Endodermal cell (in vitro differentiated cells): Measurements from ENCODE around the gene CNTFR. TPM values are rescaled to one million over a fixed set of nuclear protein-coding genes. Genes with fewer than 3 reads are reported as not detected.

Experiments used
- DNase-seq: peaks from one replicate; pipeline ENCODE4 v3.0.0-alpha.2; 2017
- H3K27ac ChIP-seq: 2 replicates; pipeline ENCODE4 v1.5.1; 2013; ENCODE audit warnings: mild to moderate bottlenecking, low read depth, low read length, moderate library complexity
- H3K27me3 ChIP-seq: 2 replicates; pipeline ENCODE4 v1.6.1; 2013; ENCODE audit warnings: mild to moderate bottlenecking, low read length, moderate library complexity; ENCODE audit not compliant: insufficient read depth, control insufficient read depth, poor library complexity, severe bottlenecking
- H3K36me3 ChIP-seq: 2 replicates; pipeline ENCODE4 v1.7.0; 2013; ENCODE audit warnings: mild to moderate bottlenecking, low read length, moderate library complexity; ENCODE audit not compliant: control insufficient read depth, insufficient read depth
- H3K4me1 ChIP-seq: one replicate; pipeline ENCODE4 v1.7.0; 2013; ENCODE audit warnings: low read length; ENCODE audit not compliant: control insufficient read depth, insufficient read depth
- H3K4me3 ChIP-seq: 2 replicates; pipeline ENCODE4 v1.5.1; 2013; ENCODE audit warnings: mild to moderate bottlenecking, low read length, moderate library complexity
- H3K9ac ChIP-seq: 2 replicates; pipeline ENCODE4 v1.6.1; 2013; ENCODE audit warnings: mild to moderate bottlenecking, low read length, moderate library complexity; ENCODE audit not compliant: poor library complexity, severe bottlenecking; ENCODE audit errors: extremely low read depth
- H3K9me3 ChIP-seq: 2 replicates; pipeline ENCODE4 v1.6.1; 2013; ENCODE audit warnings: mild to moderate bottlenecking, low read length, moderate library complexity; ENCODE audit not compliant: control insufficient read depth
- H3K27ac Mint-ChIP-seq: 2 replicates; pipeline ENCODE4 v1.8.0; 2020; ENCODE audit warnings: mixed read lengths
- H3K27me3 Mint-ChIP-seq: 2 replicates; pipeline ENCODE4 v1.8.0; 2021; ENCODE audit warnings: mild to moderate bottlenecking, mixed read lengths; ENCODE audit not compliant: insufficient read depth
- H3K36me3 Mint-ChIP-seq: 2 replicates; pipeline ENCODE4 v1.8.0; 2020; ENCODE audit warnings: low read depth, mixed read lengths
- H3K4me1 Mint-ChIP-seq: 2 replicates; pipeline ENCODE4 v1.8.0; 2020; ENCODE audit warnings: mixed read lengths
- H3K4me3 Mint-ChIP-seq: 2 replicates; pipeline ENCODE4 v1.8.0; 2020; ENCODE audit warnings: mild to moderate bottlenecking, moderate library complexity, mixed read lengths
- H3K9me3 Mint-ChIP-seq: 2 replicates; pipeline ENCODE4 v1.8.0; 2020; ENCODE audit warnings: mild to moderate bottlenecking, mixed read lengths
- WGBS, 2 experiments: methylation state at CpG; one replicate each; pipeline versions ENCODE4 v1.1.5 to v1.1.7; 2013; ENCODE audit warnings: missing lambda C conversion rate in 2 of 2, mixed read lengths in 1 of 2; ENCODE audit not compliant: insufficient coverage in 1 of 2, insufficient read length in 1 of 2; 5-methylcytosine and 5-hydroxymethylcytosine counted together
- total RNA-seq, 2 donors: library from RNA; stranded (reverse); fragmentation: NEBNext Ultra II Directional in 1 of 2; extraction: Animal tissue kit (Norgen Biotek cat#: 25700) in 1 of 2; gene quantifications; 2 replicates in 1 of 2; 3 replicates in 1 of 2; pipeline ENCODE4 v1.2.1, GENCODE V29; 2021
- TF ChIP-seq, protein P1 (sequence below): fragments of 200-600 bp; sonication (generic); conservative IDR thresholded peaks from 2 replicates; pipeline ENCODE4 v1.5.0; 2021; ENCODE audit warnings: antibody characterized with exemption, mild to moderate bottlenecking

Gene CNTFR
- total RNA-seq, 2 donors from 2014 or later = 0.53 to 1.6 TPM

DNA sequence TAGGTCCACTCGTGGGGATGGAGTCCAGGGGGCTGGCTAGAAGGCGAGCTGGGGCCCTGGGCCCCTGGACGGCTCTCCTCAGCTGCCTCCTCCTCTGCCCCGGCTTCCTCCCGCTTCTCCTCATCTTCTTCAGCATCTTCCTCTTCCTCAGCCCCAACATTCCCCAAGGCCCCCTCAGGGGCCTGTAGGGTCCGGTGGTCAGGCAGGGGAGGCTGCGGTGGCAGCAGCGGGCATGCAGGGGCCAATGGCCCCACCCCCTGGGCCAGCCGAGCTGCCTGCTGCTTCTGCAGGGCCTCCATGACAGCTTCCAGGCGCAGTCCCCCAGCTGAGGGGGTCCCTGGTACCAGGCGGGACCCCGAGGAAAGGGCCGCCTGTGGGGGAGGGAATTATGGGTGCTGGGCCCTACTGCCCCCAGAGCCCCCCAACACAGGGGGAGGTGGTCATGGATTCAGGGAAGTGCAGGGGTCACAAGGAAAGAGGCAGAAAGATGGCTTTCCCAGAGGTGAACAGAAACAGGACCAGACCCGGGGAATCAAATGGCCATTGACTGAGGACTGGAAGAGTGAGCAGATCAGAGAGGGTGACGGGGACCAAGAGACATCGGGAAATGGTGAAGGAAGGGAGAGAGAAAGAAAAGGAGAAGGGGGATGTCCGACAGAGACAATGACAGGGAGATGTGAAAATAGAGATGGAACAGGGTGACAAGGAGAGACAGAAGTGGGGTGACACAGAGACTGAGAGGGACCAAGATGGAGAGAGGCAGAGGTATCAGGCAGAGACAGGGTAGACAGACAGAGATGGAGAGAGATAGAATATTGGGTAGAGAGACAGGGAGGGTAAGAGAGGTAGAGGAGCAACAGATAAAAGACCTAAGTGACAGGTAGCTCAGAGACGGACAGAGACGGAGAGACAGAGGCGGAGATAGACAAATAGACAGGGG, 38.5 kb upstream of the CNTFR start:
- H3K9ac ChIP-seq = no peak overlapping the region
- no peaks in the 10 kb centered on the region for H3K9me3 Mint-ChIP-seq
- TF ChIP-seq, protein P1, sequence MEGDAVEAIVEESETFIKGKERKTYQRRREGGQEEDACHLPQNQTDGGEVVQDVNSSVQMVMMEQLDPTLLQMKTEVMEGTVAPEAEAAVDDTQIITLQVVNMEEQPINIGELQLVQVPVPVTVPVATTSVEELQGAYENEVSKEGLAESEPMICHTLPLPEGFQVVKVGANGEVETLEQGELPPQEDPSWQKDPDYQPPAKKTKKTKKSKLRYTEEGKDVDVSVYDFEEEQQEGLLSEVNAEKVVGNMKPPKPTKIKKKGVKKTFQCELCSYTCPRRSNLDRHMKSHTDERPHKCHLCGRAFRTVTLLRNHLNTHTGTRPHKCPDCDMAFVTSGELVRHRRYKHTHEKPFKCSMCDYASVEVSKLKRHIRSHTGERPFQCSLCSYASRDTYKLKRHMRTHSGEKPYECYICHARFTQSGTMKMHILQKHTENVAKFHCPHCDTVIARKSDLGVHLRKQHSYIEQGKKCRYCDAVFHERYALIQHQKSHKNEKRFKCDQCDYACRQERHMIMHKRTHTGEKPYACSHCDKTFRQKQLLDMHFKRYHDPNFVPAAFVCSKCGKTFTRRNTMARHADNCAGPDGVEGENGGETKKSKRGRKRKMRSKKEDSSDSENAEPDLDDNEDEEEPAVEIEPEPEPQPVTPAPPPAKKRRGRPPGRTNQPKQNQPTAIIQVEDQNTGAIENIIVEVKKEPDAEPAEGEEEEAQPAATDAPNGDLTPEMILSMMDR = no peak

DNA sequence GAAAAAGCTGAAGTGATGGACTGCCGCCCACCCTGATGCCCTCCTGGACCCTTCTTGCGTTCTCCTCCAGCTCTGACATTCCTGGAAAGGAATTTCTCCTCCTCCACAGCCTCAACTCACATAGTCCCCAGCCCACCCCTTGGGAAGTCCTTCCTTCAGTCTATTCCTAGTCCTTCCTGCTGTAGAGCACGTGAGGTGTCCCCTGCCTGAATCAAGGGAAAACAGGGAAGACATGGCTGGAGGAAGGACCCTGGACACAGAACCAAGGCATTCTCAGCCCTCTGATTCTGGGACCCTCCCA, 35.6 kb upstream of the CNTFR start:
- H3K4me1 ChIP-seq = peaks cover 7% of the 10 kb centered on the region
- WGBS, 2 experiments = 65 to 77% methylated on average over 2 to 3 of the region's 3 CpGs
- TF ChIP-seq, protein P1 = no peak
- no peak overlapping the region for H3K27ac ChIP-seq
- H3K27me3 ChIP-seq = peaks cover 60% of the 10 kb centered on the region
- H3K36me3 Mint-ChIP-seq = no peaks in the 10 kb centered on the region
- H3K36me3 ChIP-seq = no peaks in the 10 kb centered on the region
- no peaks in the 10 kb centered on the region for H3K9me3 Mint-ChIP-seq
- H3K4me3 ChIP-seq = no peak overlapping the region
- H3K9me3 ChIP-seq = no peaks in the 10 kb centered on the region
- H3K9ac ChIP-seq = no peak overlapping the region
- DNase-seq = no peak
- H3K27me3 Mint-ChIP-seq = peaks cover 89% of the 10 kb centered on the region
- peak overlapping the region; percentile 42 for H3K4me3 Mint-ChIP-seq
- no peak overlapping the region for H3K27ac Mint-ChIP-seq
- peaks cover 21% of the 10 kb centered on the region for H3K4me1 Mint-ChIP-seq

More for the DNA sequence above, 38.5 kb upstream of the CNTFR start:
- no peak for DNase-seq
- H3K27ac Mint-ChIP-seq = no peak overlapping the region
- WGBS, 2 experiments = 54 to 67% methylated on average over 9 to 20 of the region's 20 CpGs
- H3K4me1 ChIP-seq = peaks cover 7% of the 10 kb centered on the region
- H3K36me3 Mint-ChIP-seq = no peaks in the 10 kb centered on the region
- peaks cover 92% of the 10 kb centered on the region for H3K27me3 Mint-ChIP-seq
- peaks cover 71% of the 10 kb centered on the region for H3K27me3 ChIP-seq
- H3K9me3 ChIP-seq = no peaks in the 10 kb centered on the region
- H3K4me1 Mint-ChIP-seq = peaks cover 24% of the 10 kb centered on the region
- H3K4me3 Mint-ChIP-seq = peak overlapping the region; percentile 56
- H3K27ac ChIP-seq = no peak overlapping the region
- peak overlapping the region; percentile 69 for H3K4me3 ChIP-seq
- no peaks in the 10 kb centered on the region for H3K36me3 ChIP-seq

DNA sequence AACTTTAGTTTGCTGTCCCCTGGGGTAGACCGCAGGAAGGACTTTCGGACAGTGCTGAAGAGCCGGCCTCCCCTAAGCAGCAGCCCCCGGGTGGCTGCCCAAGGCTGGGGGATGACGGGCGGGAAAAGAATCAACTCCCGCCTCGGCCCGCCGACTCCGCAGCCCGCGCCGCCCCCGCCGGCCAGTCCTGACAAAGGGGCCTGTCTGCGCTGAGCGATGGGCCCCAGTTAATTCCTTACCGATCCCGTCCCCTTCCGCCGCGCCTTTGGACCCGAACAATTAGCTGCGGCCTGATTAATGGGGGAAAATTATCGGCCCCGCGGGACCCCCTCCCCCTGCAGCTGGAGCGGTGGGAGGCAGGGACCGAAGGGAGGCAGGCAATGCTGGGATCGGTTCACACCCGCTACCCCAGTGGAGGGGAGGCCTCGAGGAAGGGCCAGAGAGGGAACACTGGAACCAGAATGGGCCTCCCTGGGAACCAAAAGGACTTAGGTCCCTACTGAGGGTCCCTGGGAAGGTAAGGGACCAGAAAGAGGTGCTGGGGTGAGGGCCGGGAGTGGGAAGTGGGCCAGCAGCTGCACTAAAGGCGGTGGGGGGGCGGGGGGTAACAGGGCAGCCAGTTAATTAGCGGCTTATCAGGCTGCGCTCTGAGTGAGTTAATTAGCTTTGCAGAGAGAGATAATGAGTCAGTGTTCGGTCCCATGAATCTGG, 35.1 kb upstream of the CNTFR start:
- peaks cover 55% of the 10 kb centered on the region for H3K27me3 ChIP-seq
- TF ChIP-seq, protein P1 = no peak
- peak; percentile 68 for DNase-seq
- Mint-ChIP-seq H3K4me1 (peaks cover 23% of the 10 kb centered on the region), H3K4me3 (peak overlapping the region; percentile 42), H3K27ac (no peak overlapping the region), H3K9me3 (no peaks in the 10 kb centered on the region), H3K36me3 (no peaks in the 10 kb centered on the region), H3K27me3 (peaks cover 86% of the 10 kb centered on the region)
- WGBS, 2 experiments = 25 to 28% methylated on average over 35 to 39 of the region's 39 CpGs
- H3K9ac ChIP-seq = peak overlapping the region; percentile 34
- peaks cover 10% of the 10 kb centered on the region for H3K4me1 ChIP-seq
- no peaks in the 10 kb centered on the region for H3K36me3 ChIP-seq
- H3K27ac ChIP-seq = peak overlapping the region; percentile 78
- H3K9me3 ChIP-seq = no peaks in the 10 kb centered on the region
- H3K4me3 ChIP-seq = no peak overlapping the region
